HL-60 (cell line): Measurements from ENCODE around the gene CFAP99.

ENCODE experiments used
- DNase-seq, 2 experiments: peaks; one replicate each; pipeline ENCODE4 v3.0.0-alpha.2; 2010 to 2020; ENCODE audit warnings: low read depth in 1 of 2, low spot score in 1 of 2
- H3K27ac ChIP-seq: fragments of 250-450 bp; sonication (Bioruptor Pico); replicated peaks from 2 replicates; pipeline ENCODE4 v1.5.1; 2020; ENCODE audit warnings: mild to moderate bottlenecking, moderate library complexity
- H3K27me3 ChIP-seq: fragments of 250-450 bp; sonication (Bioruptor Pico); 2 replicates; pipeline ENCODE4 v1.5.1; 2021; ENCODE audit warnings: mild to moderate bottlenecking, moderate library complexity; ENCODE audit not compliant: insufficient read depth, poor library complexity, severe bottlenecking
- H3K4me3 ChIP-seq: replicated peaks from 2 replicates; pipeline ENCODE4 v1.5.1; 2011; ENCODE audit warnings: mild to moderate bottlenecking, control low read depth, low read length; ENCODE audit not compliant: insufficient read depth
- CTCF ChIP-seq: IDR thresholded peaks from one replicate; pipeline ENCODE4 v1.5.1; 2011; ENCODE audit warnings: low read length, control low read depth, inconsistent platforms; ENCODE audit not compliant: insufficient read depth
- GABPA ChIP-seq: IDR thresholded peaks from 2 replicates; pipeline ENCODE4 v1.6.1; 2012; ENCODE audit warnings: low read depth
- POLR2AphosphoS5 ChIP-seq: IDR thresholded peaks from 2 replicates; pipeline ENCODE4 v1.6.1; 2012; ENCODE audit warnings: low read depth
- REST ChIP-seq: IDR thresholded peaks from 2 replicates; pipeline ENCODE4 v1.6.1; 2012; ENCODE audit warnings: low read depth; ENCODE audit not compliant: insufficient replicate concordance
- SPI1 ChIP-seq: IDR thresholded peaks from 2 replicates; pipeline ENCODE4 v1.6.1; 2012; ENCODE audit warnings: low read depth, mild to moderate bottlenecking, borderline replicate concordance

The CFAP99 gene

GRCh38 chr4:2442175-2442993 lies 23.6 kb downstream of the CFAP99 start:
- Histone ChIP-seq H3K27ac (no peak overlapping the region), H3K4me3 (no peak overlapping the region), H3K27me3 (no peaks in the 10 kb centered on the region)
- no peak for TF ChIP-seq POLR2AphosphoS5
- DNase-seq, result no peak

- no peak overlapping the region for H3K4me3 ChIP-seq
- no peak for DNase-seq
- no peak overlapping the region for H3K27ac ChIP-seq
- no peaks in the 10 kb centered on the region for H3K27me3 ChIP-seq
- no peak for TF ChIP-seq POLR2AphosphoS5
- TF ChIP-seq CTCF, result no peak
- TF ChIP-seq GABPA, result no peak
- TF ChIP-seq REST, result no peak
- no peak for TF ChIP-seq SPI1
Measured at GRCh38 chr4:2443061-2443730, 24.4 kb downstream of the CFAP99 start.

- H3K4me3 ChIP-seq, result no peak overlapping the region
- DNase-seq, result no peak
- H3K27ac ChIP-seq, result no peak overlapping the region
- TF ChIP-seq GABPA (no peak), SPI1 (no peak), POLR2AphosphoS5 (no peak), REST (no peak), CTCF (no peak)
- H3K27me3 ChIP-seq, result no peaks in the 10 kb centered on the region
Measured at GRCh38 chr4:2443956-2444740, 25.4 kb downstream of the CFAP99 start.

GRCh38 chr4:2445130-2445529 lies 26.4 kb downstream of the CFAP99 start:
- TF ChIP-seq SPI1 (no peak), POLR2AphosphoS5 (no peak), REST (no peak), GABPA (no peak), CTCF (no peak)

More at GRCh38 chr4:2445130-2445529, 26.4 kb downstream of the CFAP99 start:
- H3K4me3 ChIP-seq, result no peak overlapping the region
- no peak for DNase-seq
- no peaks in the 10 kb centered on the region for H3K27me3 ChIP-seq
- no peak overlapping the region for H3K27ac ChIP-seq
